Caco-2 (cell line): ENCODE results near the gene DEDD2. TPM values are rescaled to one million over a fixed set of nuclear protein-coding genes. Genes with fewer than 3 reads are reported as not detected.

ENCODE experiments used
- BruUV-seq: library from RNA; stranded (reverse); fragments of 400-500 nt; replicated peaks from 2 replicates; lab custom pipeline; 2021; lab: Mats Ljungman, UMichigan
- CTCF ChIA-PET: fragments of 300-600 bp; sonication (Branson Sonifier 250); formaldehyde crosslinking; loops from one replicate; lab custom pipeline; 2022; ENCODE audit warnings: antibody characterized with exemption; lab: Charles Lee
- POLR2A ChIA-PET: fragments of 300-600 bp; sonication (Branson Sonifier 250); formaldehyde crosslinking; loops from one replicate; lab custom pipeline; 2022; ENCODE audit warnings: antibody characterized with exemption; lab: Charles Lee
- DNase-seq, 2 experiments: peaks; one replicate each; pipeline versions ENCODE4 v3.0.0 to v3.0.0-alpha.2; 2020 to 2022
- H3K27me3 ChIP-seq: replicated peaks from 2 replicates; pipeline ENCODE4 v1.6.0; 2011; ENCODE audit warnings: low read length; ENCODE audit not compliant: control insufficient read depth, insufficient read depth
- H3K36me3 ChIP-seq: 2 replicates; pipeline ENCODE4 v1.5.1; 2011; ENCODE audit warnings: low read length; ENCODE audit not compliant: control insufficient read depth, insufficient read depth
- H3K4me1 ChIP-seq: fragments of 250-450 bp; sonication (Bioruptor Pico); 2 replicates; pipeline ENCODE4 v1.5.1; 2020; ENCODE audit warnings: mild to moderate bottlenecking
- H3K4me3 ChIP-seq: 2 replicates; pipeline ENCODE4 v1.5.1; 2011; ENCODE audit warnings: low read depth, mild to moderate bottlenecking, control low read depth, low read length
- H3K9me3 ChIP-seq: fragments of 250-450 bp; sonication (Bioruptor Pico); 2 replicates; pipeline ENCODE4 v1.5.1; 2020; ENCODE audit warnings: mild to moderate bottlenecking, moderate library complexity
- H3K27ac Mint-ChIP-seq: one replicate; pipeline ENCODE4 v1.8.0; 2022; ENCODE audit warnings: mixed read lengths; ENCODE audit not compliant: unreplicated experiment
- H3K27me3 Mint-ChIP-seq: one replicate; pipeline ENCODE4 v1.8.0; 2022; ENCODE audit warnings: mixed read lengths; ENCODE audit not compliant: insufficient read depth, unreplicated experiment
- H3K36me3 Mint-ChIP-seq: one replicate; pipeline ENCODE4 v1.8.0; 2022; ENCODE audit warnings: mild to moderate bottlenecking, mixed read lengths; ENCODE audit not compliant: insufficient read depth, unreplicated experiment
- H3K4me1 Mint-ChIP-seq: one replicate; pipeline ENCODE4 v1.8.0; 2022; ENCODE audit warnings: low read depth, mixed read lengths; ENCODE audit not compliant: unreplicated experiment
- H3K4me3 Mint-ChIP-seq: one replicate; pipeline ENCODE4 v1.8.0; 2022; ENCODE audit warnings: mild to moderate bottlenecking, moderate library complexity, mixed read lengths; ENCODE audit not compliant: unreplicated experiment
- H3K9me3 Mint-ChIP-seq: one replicate; pipeline ENCODE4 v1.8.0; 2022; ENCODE audit warnings: mixed read lengths; ENCODE audit not compliant: unreplicated experiment
- intact Hi-C: fragments of 100-400 bp; cut with micrococcal nuclease; formaldehyde crosslinking; loops from one replicate; pipeline ENCODE4 v1.10.0; 2022; ENCODE audit not compliant: unreplicated experiment
- total RNA-seq: library from RNA; stranded (reverse); gene quantifications from 2 replicates; pipeline ENCODE4 v1.2.3, GENCODE V29; 2022
- TF ChIP-seq, protein P1 (sequence below), 2 experiments: fragments of 200-600 bp in 1 of 2; IDR thresholded peaks; 1 replicate in 1 of 2; 2 replicates in 1 of 2; pipeline versions ENCODE4 v1.5.1 to v1.8.0; 2011 to 2022; ENCODE audit warnings: antibody characterized with exemption in 1 of 2, control low read depth in 1 of 2, inconsistent platforms in 1 of 2, low read depth in 1 of 2, low read length in 1 of 2, mild to moderate bottlenecking in 1 of 2, moderate library complexity in 1 of 2; ENCODE audit not compliant: insufficient read depth in 1 of 2, severe bottlenecking in 1 of 2, unreplicated experiment in 1 of 2

The DEDD2 gene
- total RNA-seq, 1 experiment from 2014 or later, result 31.2 TPM

DNA sequence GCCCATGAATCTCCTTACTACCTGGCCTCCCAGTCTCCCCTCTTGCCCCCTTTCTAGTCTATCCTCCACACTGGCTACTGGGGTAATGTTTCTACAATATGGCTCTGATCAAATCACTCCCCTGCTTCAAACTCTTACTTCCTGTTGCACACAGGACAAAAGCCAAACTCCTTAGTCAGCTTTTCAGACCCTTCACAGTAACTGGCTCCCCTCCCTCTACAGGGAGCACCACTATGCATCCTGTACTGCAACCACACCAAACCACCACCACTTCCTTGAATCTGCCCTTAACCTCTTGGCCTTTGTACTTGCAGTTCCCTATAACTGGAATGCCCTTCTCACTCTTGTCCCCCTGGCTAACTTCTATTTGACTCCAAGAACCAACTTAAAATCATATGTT, 32.2 kb downstream of the DEDD2 start:
- no TSS peak for BruUV-seq
- POLR2A ChIA-PET, result no interaction called here
- no peaks in the 10 kb centered on the region for H3K4me1 Mint-ChIP-seq
- DNase-seq, result no peak
- no peak overlapping the region for H3K27ac Mint-ChIP-seq
- CTCF ChIA-PET, result interaction anchor here (0.6 kb wide), 1 partner anchor 358 kb away, joined by 3 read pairs; no protein-coding TSS in a partner anchor
- H3K4me3 Mint-ChIP-seq, result no peak overlapping the region
- H3K36me3 ChIP-seq, result no peaks in the 10 kb centered on the region
- H3K9me3 ChIP-seq, result no peaks in the 10 kb centered on the region
- H3K9me3 Mint-ChIP-seq, result no peaks in the 10 kb centered on the region
- intact Hi-C loops, result no loop called here
- TF ChIP-seq, protein P1, sequence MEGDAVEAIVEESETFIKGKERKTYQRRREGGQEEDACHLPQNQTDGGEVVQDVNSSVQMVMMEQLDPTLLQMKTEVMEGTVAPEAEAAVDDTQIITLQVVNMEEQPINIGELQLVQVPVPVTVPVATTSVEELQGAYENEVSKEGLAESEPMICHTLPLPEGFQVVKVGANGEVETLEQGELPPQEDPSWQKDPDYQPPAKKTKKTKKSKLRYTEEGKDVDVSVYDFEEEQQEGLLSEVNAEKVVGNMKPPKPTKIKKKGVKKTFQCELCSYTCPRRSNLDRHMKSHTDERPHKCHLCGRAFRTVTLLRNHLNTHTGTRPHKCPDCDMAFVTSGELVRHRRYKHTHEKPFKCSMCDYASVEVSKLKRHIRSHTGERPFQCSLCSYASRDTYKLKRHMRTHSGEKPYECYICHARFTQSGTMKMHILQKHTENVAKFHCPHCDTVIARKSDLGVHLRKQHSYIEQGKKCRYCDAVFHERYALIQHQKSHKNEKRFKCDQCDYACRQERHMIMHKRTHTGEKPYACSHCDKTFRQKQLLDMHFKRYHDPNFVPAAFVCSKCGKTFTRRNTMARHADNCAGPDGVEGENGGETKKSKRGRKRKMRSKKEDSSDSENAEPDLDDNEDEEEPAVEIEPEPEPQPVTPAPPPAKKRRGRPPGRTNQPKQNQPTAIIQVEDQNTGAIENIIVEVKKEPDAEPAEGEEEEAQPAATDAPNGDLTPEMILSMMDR (IDR thresholded peaks at IDR 0.05; ENCODE audit: insufficient read depth in 1 of 2, low read depth in 1 of 2, low read length in 1 of 2, severe bottlenecking in 1 of 2, unreplicated experiment in 1 of 2), result no peak
- H3K36me3 Mint-ChIP-seq, result no peaks in the 10 kb centered on the region
- H3K27me3 ChIP-seq, result no peaks in the 10 kb centered on the region; the same call in none of the 2 replicates
- no peak overlapping the region for H3K4me3 ChIP-seq
- peaks cover 13% of the 10 kb centered on the region for H3K27me3 Mint-ChIP-seq
- H3K4me1 ChIP-seq, result no peaks in the 10 kb centered on the region

DNA sequence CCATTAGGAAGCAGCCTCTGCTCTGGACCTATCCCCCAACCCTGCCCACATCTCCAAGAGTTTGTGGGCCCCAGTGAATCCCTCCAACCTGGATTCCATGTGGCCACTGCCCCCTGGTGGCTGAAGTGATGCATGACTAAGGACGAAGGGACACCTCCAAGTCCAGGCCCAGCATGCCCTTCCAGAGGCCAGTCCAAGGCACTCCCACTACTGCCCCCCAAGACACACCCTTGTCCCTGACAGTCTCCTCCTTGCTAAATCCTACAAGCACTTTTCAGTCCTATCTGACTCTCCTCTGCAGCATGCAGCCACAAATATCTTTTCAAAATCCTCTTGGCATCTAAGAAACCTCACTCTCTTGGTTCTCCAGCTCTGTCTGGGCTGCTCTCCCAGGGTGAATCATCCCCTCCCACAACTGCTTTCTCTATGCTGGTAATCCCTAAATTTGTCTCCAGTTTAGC, 33.0 kb downstream of the DEDD2 start:
- no peak overlapping the region for H3K4me3 Mint-ChIP-seq

DNA sequence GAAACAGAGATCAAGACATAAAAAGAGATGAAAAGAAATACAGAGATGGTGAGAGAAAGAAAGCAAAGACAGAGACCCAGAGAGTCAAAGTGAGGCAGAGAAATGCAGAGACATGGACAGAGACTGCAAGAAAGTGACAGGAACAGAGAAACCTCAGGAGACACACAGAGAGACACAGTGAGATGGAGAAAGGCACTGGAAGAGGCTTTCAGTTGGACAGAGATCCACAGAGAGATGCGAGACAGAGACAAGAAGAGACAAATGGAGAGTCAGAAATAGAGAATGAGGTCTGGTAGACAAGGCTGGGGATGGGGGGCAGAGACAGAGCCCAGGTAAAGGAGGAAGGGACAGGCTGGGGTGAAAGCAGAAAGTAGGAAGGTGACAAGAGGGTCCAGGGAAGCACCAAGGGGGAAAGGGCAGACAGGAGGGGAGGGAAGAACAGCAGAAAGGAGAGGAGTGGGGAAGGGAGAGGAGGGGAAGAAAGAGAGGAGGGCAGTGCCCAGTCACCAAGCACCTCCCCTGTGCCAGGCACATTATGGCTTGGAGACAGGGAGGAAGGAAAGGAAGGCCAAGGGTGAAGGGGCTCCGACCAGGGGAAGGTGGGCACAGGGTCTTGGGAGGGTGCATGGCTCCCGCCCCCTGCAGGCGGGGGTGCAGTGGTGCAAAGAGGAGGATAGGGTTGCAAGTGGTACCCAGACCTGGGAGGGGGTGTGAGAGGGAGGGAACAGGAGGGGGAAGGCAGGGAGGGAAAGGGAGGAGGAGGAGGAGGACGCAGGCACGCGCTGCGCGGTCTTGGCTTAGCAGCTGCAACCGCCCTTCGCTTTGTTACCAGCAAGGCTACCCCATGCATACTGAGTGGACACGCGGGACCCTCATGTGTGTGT, 38.4 kb downstream of the DEDD2 start:
- BruUV-seq, result no TSS peak
- H3K4me1 ChIP-seq, result peaks cover 8% of the 10 kb centered on the region; the same call in 1 of the 2 replicates
- no peak overlapping the region for H3K4me3 ChIP-seq
- DNase-seq, result peak in 1 of 2 experiments; percentile 32
- no peak overlapping the region for H3K4me3 Mint-ChIP-seq
- peaks cover 25% of the 10 kb centered on the region for H3K27me3 Mint-ChIP-seq
- no peak overlapping the region for H3K27ac Mint-ChIP-seq
- TF ChIP-seq, protein P1 (IDR thresholded peaks at IDR 0.05; ENCODE audit: insufficient read depth in 1 of 2, low read depth in 1 of 2, low read length in 1 of 2, severe bottlenecking in 1 of 2, unreplicated experiment in 1 of 2), result peak; percentile 43 to 63
- ChIA-PET POLR2A (no interaction called here), CTCF (no interaction called here)
- no peaks in the 10 kb centered on the region for H3K9me3 ChIP-seq
- H3K9me3 Mint-ChIP-seq, result no peaks in the 10 kb centered on the region
- no peaks in the 10 kb centered on the region for H3K36me3 Mint-ChIP-seq
- intact Hi-C loops, result loop anchor here (5.0 kb wide), 1 partner anchor 37 kb away; no protein-coding TSS in a partner anchor
- H3K4me1 Mint-ChIP-seq, result peaks cover 8% of the 10 kb centered on the region
- H3K36me3 ChIP-seq, result no peaks in the 10 kb centered on the region
- H3K27me3 ChIP-seq, result peaks cover 8% of the 10 kb centered on the region

More for the DNA sequence above, 33.0 kb downstream of the DEDD2 start:
- Histone ChIP-seq H3K4me1 (no peaks in the 10 kb centered on the region), H3K36me3 (no peaks in the 10 kb centered on the region), H3K9me3 (no peaks in the 10 kb centered on the region), H3K4me3 (no peak overlapping the region), H3K27me3 (no peaks in the 10 kb centered on the region; the same call in none of the 2 replicates)
- Mint-ChIP-seq H3K27me3 (peaks cover 10% of the 10 kb centered on the region), H3K9me3 (no peaks in the 10 kb centered on the region), H3K36me3 (no peaks in the 10 kb centered on the region), H3K27ac (no peak overlapping the region), H3K4me1 (no peaks in the 10 kb centered on the region)
- intact Hi-C loops, result loop anchor here (1.0 kb wide), 1 partner anchor 51 kb away; no protein-coding TSS in a partner anchor
- CTCF ChIA-PET, result interaction anchor here (0.6 kb wide), 1 partner anchor 359 kb away, joined by 3 read pairs; no protein-coding TSS in a partner anchor
- TF ChIP-seq, protein P1 (IDR thresholded peaks at IDR 0.05; ENCODE audit: insufficient read depth in 1 of 2, low read depth in 1 of 2, low read length in 1 of 2, severe bottlenecking in 1 of 2, unreplicated experiment in 1 of 2), result peak; percentile 91 to 93
- peak; percentile 77 to 84 for DNase-seq
- POLR2A ChIA-PET, result interaction anchor here (0.6 kb wide), 1 partner anchor 51 kb away, joined by 3 read pairs; no protein-coding TSS in a partner anchor
- BruUV-seq, result no TSS peak
